ENCODE data around the gene BARX2. TPM values are rescaled to one million over a fixed set of nuclear protein-coding genes. Genes with fewer than 3 reads are reported as not detected.

The BARX2 gene
- total RNA-seq, 4 donors from 2014 or later, result not detected

DNA sequence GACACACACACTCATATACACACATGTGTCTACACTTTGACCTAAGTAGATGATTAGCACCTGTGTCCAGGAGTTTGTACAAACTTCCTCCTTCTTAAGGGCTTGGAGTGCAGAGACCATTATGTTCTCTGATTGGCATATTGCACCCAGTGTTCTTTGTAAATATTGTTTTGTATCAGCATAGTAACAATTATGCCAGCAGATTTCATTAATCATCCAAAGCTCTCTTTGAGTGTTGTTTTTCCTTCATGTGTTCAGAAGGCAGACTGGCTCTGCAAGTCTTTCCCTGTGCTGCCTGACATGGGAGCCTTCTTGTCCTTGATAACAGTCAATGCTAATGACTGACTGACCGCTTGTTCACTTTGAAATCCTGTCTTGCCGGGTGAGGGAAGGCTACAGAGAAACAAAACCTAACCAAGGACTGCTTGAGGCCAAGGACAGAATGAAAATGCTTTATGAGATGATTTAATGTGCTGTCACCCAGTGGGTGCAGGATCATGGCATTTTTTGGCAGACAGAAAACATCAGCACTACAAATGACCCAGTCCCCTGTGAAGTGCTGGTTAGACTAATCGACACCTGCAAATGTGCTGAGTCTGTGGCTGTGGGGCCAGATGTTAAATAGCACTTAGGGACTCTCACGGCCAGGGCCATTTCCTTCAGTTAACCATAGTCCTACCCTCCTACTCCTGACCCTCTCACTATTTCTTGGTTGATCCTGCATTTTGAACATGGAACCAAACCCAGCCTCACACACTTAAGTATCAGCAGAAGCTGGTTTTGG lies 6.6 kb upstream of the BARX2 start:
- peaks cover 0 to 98% of the 10 kb centered on the region in 2 donors for H3K27me3 ChIP-seq
- WGBS, 2 donors, result 44 to 45% methylated on average over 4 of the region's 4 CpGs

DNA sequence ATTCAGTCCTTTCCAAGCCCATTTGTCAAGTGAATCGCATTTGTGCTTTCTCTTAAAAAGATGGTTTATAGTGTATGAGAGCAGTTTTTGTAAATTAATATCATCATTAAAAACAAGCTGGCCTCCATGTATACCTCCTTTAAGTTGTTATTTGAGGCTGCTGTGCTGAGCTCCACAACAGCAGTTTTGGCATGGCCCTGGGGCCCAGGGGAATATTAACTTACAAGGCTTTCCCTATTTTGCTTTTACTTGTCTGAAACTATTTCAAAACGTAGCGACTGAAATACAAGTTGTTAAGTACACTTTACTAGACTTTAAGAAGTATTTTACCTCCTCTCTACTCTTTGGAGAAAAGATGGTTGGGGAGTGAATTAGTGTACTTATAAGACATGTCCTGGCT lies 4.9 kb upstream of the BARX2 start:
- 66% methylated on average over 3 of the region's 3 CpGs for WGBS, 2 donors
- Histone ChIP-seq H3K4me3 (no peak overlapping the region), H3K4me1 (peaks cover 0 to 36% (median 15%) of the 10 kb centered on the region in 4 donors), H3K27ac (no peak overlapping the region), H3K27me3 (peaks cover 0 to 98% of the 10 kb centered on the region in 2 donors), H3K9me3 (no peaks in the 10 kb centered on the region), H3K36me3 (no peaks in the 10 kb centered on the region)
- DNase-seq (ENCODE audit: low spot score in 2 of 2), result no peak
- TF ChIP-seq POLR2A (IDR thresholded peaks at IDR 0.05) (no peak), EP300 (IDR thresholded peaks at IDR 0.05) (no peak)
- TF ChIP-seq, protein P1, sequence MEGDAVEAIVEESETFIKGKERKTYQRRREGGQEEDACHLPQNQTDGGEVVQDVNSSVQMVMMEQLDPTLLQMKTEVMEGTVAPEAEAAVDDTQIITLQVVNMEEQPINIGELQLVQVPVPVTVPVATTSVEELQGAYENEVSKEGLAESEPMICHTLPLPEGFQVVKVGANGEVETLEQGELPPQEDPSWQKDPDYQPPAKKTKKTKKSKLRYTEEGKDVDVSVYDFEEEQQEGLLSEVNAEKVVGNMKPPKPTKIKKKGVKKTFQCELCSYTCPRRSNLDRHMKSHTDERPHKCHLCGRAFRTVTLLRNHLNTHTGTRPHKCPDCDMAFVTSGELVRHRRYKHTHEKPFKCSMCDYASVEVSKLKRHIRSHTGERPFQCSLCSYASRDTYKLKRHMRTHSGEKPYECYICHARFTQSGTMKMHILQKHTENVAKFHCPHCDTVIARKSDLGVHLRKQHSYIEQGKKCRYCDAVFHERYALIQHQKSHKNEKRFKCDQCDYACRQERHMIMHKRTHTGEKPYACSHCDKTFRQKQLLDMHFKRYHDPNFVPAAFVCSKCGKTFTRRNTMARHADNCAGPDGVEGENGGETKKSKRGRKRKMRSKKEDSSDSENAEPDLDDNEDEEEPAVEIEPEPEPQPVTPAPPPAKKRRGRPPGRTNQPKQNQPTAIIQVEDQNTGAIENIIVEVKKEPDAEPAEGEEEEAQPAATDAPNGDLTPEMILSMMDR (IDR thresholded peaks at IDR 0.05), result no peak

More for the DNA sequence above, 6.6 kb upstream of the BARX2 start:
- Histone ChIP-seq H3K4me1 (peaks cover 0 to 20% (median 8%) of the 10 kb centered on the region in 4 donors), H3K27ac (no peak overlapping the region), H3K36me3 (no peaks in the 10 kb centered on the region), H3K4me3 (no peak overlapping the region), H3K9me3 (no peaks in the 10 kb centered on the region)
- DNase-seq (ENCODE audit: low spot score in 2 of 2), result no peak
- TF ChIP-seq EP300 (IDR thresholded peaks at IDR 0.05), result no peak
- TF ChIP-seq, protein P1 (IDR thresholded peaks at IDR 0.05), result no peak

DNA sequence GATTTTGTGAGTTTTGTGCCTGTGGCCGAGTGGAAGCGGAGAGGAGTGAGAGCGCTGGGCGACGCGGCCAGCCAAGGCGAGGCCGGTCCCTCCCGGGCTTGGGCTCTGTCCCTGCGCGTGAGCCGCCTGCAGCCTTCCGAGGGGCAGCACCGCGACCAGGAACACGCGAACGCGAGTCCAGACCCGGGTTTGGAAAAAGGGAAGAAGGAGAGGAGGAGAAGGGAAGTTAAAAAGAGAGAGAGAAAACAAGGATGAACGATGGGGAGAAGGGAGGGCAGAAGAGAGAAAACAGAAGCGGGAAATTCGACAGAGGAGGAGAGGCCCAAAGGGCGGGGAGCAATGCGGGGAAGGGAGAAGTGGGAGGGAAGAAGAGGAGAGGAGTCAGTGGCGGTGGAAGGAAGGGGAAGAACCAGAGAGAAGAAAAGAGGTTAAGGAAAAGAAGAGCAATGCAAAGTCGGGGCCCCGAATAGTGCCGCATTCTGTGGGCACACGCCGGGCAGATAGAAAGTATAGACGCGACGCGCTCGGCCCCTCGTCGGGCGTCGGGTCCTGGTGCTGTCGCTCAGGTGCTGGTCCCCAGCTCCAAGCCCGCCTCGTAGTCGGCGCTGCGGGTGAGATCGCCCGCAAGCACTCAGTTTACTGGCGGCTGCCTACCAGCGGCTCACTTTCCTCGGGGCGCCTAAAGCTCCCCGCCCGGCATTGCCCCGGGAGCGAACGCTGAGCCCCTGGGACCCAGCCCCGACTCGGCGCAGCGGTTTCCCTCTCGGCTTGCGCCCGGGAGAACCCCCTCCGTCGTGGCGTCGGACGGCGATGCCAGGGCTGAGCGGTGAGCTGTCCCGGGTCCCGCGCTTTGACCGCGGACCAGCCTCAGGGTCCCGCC lies 2.8 kb upstream of the BARX2 start:
- Histone ChIP-seq H3K9me3 (no peaks in the 10 kb centered on the region), H3K27me3 (peaks cover 0 to 96% of the 10 kb centered on the region in 2 donors), H3K4me1 (peaks cover 0 to 40% (median 17%) of the 10 kb centered on the region in 4 donors), H3K36me3 (no peaks in the 10 kb centered on the region), H3K4me3 (peak overlapping the region; percentile 13 to 50 (median 34)), H3K27ac (no peak overlapping the region)
- TF ChIP-seq, protein P1 (IDR thresholded peaks at IDR 0.05), result no peak
- WGBS, 2 donors, result 2 to 3% methylated on average over 58 to 64 of the region's 77 CpGs
- no peak for DNase-seq (ENCODE audit: low spot score in 2 of 2)

DNA sequence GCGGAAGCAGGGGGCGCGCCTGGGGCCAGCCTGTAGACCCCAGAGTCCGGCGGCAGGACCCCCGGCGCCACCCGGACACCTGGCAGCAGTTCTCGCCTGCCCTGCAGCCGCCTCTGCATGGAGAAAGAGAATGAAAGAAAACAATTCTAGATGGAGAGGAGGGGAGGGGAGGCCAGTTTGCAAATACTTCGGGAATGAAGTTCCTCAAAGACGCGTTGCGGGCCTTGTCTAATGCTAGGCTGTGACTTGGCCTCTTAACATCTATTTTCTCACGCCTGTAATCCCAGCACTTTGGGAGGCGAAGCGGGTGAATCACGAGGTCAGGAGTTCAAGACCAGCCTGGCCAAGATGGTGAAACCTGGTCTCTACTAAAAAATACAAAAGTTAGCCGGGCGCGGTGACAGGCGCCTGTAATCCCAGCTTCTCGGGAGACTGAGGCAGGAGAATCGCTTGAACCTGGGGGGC lies 2.1 kb upstream of the BARX2 start:
- no peak for DNase-seq (ENCODE audit: low spot score in 2 of 2)
- WGBS, 2 donors, result 2% methylated on average over 23 to 24 of the region's 24 CpGs
- Histone ChIP-seq H3K4me3 (peak overlapping the region; percentile 13 to 50 (median 34)), H3K27ac (no peak overlapping the region), H3K4me1 (peaks cover 0 to 40% (median 17%) of the 10 kb centered on the region in 4 donors), H3K36me3 (no peaks in the 10 kb centered on the region), H3K27me3 (peaks cover 0 to 94% of the 10 kb centered on the region in 2 donors), H3K9me3 (no peaks in the 10 kb centered on the region)
- TF ChIP-seq EP300 (IDR thresholded peaks at IDR 0.05) (no peak), POLR2A (IDR thresholded peaks at IDR 0.05) (no peak)
- TF ChIP-seq, protein P1 (IDR thresholded peaks at IDR 0.05), result no peak

All from tibial nerve (tissue), 4 donors.